Lung (tissue), 16 donors: ENCODE measurements around the gene FABP2. TPM values are rescaled to one million over a fixed set of nuclear protein-coding genes. Genes with fewer than 3 reads are reported as not detected.
A peak's percentile ranks its signal among the peaks of the same experiment; 100 is the strongest.
"Not testable (repeated sequence)": the region's sequence is repeated elsewhere in the genome, so short reads cannot be mapped to it uniquely, and the experiment has no call there.

Experiments
- ATAC-seq: fragments of 200-7000 bp; cut with Tn5 transposase; one replicate; pipeline ENCODE4 v1.9.1; 2020; ENCODE audit warnings: moderate number of reproducible peaks; ENCODE audit not compliant: insufficient read depth, low FRiP score
- DNase-seq, 3 donors: peaks; one replicate each; pipeline ENCODE4 v3.0.0-alpha.2; 2013 to 2017
- H3K27ac ChIP-seq, 2 donors: one replicate each; pipeline ENCODE4 v1.5.1; 2013; ENCODE audit warnings: mild to moderate bottlenecking in 2 of 2, moderate library complexity in 2 of 2, control low read depth in 1 of 2, inconsistent platforms in 1 of 2, low read depth in 1 of 2, low read length in 1 of 2
- H3K27me3 ChIP-seq, 3 donors: one replicate each; pipeline ENCODE4 v1.5.1; 2013; ENCODE audit warnings: low read length in 2 of 3; ENCODE audit not compliant: control insufficient read depth in 3 of 3, insufficient read depth in 3 of 3
- H3K36me3 ChIP-seq, 4 donors: one replicate each; pipeline ENCODE4 v1.5.1; 2013; ENCODE audit warnings: low read length in 4 of 4, mild to moderate bottlenecking in 1 of 4, moderate library complexity in 1 of 4; ENCODE audit not compliant: control insufficient read depth in 4 of 4, insufficient read depth in 4 of 4
- H3K4me1 ChIP-seq, 5 donors: one replicate each; pipeline ENCODE4 v1.5.1; 2013; ENCODE audit warnings: low read length in 5 of 5, mild to moderate bottlenecking in 2 of 5, moderate library complexity in 1 of 5; ENCODE audit not compliant: control insufficient read depth in 5 of 5, insufficient read depth in 5 of 5
- H3K4me3 ChIP-seq: one replicate; pipeline ENCODE4 v1.5.1; 2013; ENCODE audit warnings: mild to moderate bottlenecking, control low read depth, moderate library complexity
- H3K9ac ChIP-seq, 2 donors: one replicate each; pipeline ENCODE4 v1.5.1; 2013; ENCODE audit warnings: low read length in 2 of 2, control low read depth in 1 of 2; ENCODE audit not compliant: insufficient read depth in 1 of 2
- H3K9me3 ChIP-seq, 4 donors: one replicate each; pipeline ENCODE4 v1.5.1; 2013; ENCODE audit warnings: low read length in 3 of 4, mild to moderate bottlenecking in 1 of 4, moderate library complexity in 1 of 4; ENCODE audit not compliant: control insufficient read depth in 4 of 4, insufficient read depth in 3 of 4
- CTCF ChIP-seq: IDR thresholded peaks from 2 replicates; pipeline ENCODE4 v1.5.1; 2012; ENCODE audit warnings: mild to moderate bottlenecking; ENCODE audit errors: control extremely low read depth, extremely low read depth
- WGBS, 2 donors: extraction: QIAGEN DNeasy Blood & Tissue Kit; methylation state at CpG; one replicate each; pipeline ENCODE4 v1.1.7; 2013; 5-methylcytosine and 5-hydroxymethylcytosine counted together
- long read RNA-seq, 5 donors: transcript quantifications; one replicate each; lab custom pipeline, GENCODE V29; 2026
- polyA plus RNA-seq, 2 donors: library from polyadenylated mRNA; stranded (reverse); fragments of 200-250 nt; gene quantifications; one replicate each; pipeline ENCODE4 v1.2.1, GENCODE V29; 2013
- total RNA-seq, 2 donors: library from RNA; depleted of rRNA in 1 of 2; stranded (reverse); fragments of >200 nt in 1 of 2; gene quantifications; one replicate each; pipeline ENCODE4 v1.2.1, GENCODE V29; 2014 to 2021
- donor health status: control.
- donor health status: control.
- donor health status: Bipolar disorder and iron deficiency.
- donor health status: healthy.
- donor health status: DM: yes; HTN: yes; CAD: no.

The FABP2 gene
- not detected for total RNA-seq
- not detected for polyA plus RNA-seq
- long read RNA-seq, donor 1: 0 reads
- long read RNA-seq, donor 2: 0 reads
- long read RNA-seq, donor 3: 0 reads
- long read RNA-seq, donor 4: 0 reads
- long read RNA-seq, donor 5: 0 reads

DNA sequence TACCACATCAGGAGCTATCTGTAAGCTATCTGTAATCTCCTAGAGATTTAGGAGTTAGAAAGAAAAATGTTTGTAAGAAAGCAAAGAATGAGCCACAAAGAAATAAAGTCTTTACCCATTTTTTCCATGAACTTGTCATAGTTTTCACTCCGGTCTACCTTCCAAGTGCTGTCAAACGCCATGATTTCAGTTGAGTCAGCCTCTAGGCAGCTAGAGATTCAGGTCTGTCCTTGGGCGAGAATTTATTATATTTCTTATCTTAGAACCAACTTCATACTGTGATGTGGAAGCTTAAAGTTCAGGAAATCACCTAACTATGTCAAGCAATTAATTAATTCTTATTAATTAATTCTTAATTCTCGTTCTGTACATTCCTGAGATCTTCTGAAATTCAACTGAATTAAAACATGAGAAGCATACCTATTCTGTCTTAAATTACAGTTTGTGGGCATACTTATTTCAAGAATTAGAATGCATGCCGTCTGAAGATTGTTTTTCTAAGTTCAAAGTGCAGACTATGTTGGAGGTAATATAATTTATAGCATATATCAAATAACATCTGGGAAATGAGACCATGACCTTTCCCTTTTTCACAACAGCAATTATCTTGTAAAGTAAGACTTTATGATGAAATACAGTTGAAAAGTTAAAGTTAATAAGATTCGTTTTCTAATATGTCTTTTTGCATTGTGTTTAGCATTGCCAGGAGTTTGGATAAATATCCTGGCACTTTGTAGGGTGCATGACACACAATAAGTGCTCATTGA is at the start of gene FABP2:
Gene FABP2, minus strand, starts transcription at position 218 of the 767 bp plus-strand sequence. Its CDS starts 36 bp downstream, at position 182.
- no peak for ATAC-seq
- H3K27me3 ChIP-seq: no peaks in the 10 kb centered on the region
- no peak within 1 kb of the TSS for H3K9ac ChIP-seq
- WGBS, 2 donors: 88% methylated on average over 6 of the region's 6 CpGs
- H3K27ac ChIP-seq: no peak within 1 kb of the TSS
- no peak for TF ChIP-seq CTCF
- no peak for DNase-seq
- H3K4me3 ChIP-seq: no peak within 1 kb of the TSS
- no peaks in the 10 kb centered on the region for H3K36me3 ChIP-seq
- H3K4me1 ChIP-seq: no peaks in the 10 kb centered on the region
- no peaks in the 10 kb centered on the region for H3K9me3 ChIP-seq

DNA sequence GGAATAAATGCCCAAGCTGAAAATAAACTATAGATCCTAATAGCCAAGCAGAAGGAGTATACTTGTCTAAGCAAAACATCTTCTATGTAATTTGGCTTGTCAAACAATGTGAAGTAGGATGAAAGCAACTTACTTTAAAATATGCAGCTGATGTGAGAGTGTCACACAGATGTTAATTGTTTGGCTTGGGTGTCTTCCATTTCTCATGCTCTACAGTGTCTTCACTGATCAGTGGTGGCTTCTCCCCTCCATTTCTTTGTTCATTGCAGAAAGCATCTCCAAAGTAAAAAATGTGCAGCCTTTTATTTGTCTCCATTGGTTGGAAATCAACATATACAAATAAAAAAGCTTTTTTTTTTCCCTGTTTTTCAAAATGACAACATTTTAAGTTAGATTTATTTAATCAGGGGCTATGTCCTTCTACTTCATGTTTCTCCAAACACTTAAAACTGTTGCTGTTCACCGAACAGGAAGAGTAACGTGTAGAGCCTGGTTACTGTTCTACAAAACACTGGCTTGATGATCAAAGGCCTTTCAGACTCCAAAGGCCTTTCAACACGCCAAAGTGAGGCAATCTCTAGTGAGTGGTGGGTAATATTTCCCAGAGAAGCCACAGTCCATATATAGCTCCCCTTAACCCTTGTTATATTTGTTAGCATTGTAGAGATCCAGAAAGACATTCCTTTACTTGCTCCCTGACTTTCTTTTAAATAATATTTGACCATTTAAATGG is 49.2 kb upstream of the FABP2 start:
- H3K4me1 ChIP-seq, ATAC-seq, DNase-seq, H3K27ac ChIP-seq, H3K9ac ChIP-seq, H3K4me3 ChIP-seq, H3K36me3 ChIP-seq, H3K27me3 ChIP-seq, H3K9me3 ChIP-seq: not testable (repeated sequence)
- 12 to 26% methylated on average over 3 of the region's 3 CpGs for WGBS, 2 donors

GRCh38 chr4:119370392-119370791 is 48.5 kb upstream of the FABP2 start:
- H3K9ac ChIP-seq: not testable (repeated sequence)
- DNase-seq: peak in 1 of 3 donors; percentile 29
- WGBS, 2 donors: 8 to 19% methylated on average over 5 of the region's 5 CpGs

DNA sequence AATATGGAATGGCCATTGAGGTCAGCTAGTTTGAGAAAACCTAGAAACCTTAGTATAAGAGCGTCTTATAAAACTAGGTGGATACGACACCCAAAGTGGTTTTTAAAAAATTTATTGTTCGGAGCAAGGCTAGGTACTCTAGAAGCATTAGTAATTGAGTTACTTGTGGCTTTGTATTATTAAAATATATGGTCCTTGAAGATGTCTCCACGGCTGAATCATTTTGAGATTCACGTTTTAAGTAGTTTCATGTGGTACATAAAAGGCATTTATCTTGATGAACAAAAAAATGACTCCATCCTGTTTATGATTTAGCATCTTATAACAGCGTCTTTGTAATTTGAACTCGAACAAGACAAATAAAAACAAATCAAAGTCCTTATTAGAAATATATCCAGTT is 44.9 kb upstream of the FABP2 start:
- not testable (repeated sequence) for H3K9me3 ChIP-seq, ATAC-seq, H3K4me3 ChIP-seq, H3K9ac ChIP-seq, H3K27ac ChIP-seq, DNase-seq, H3K27me3 ChIP-seq, H3K36me3 ChIP-seq, H3K4me1 ChIP-seq
- 57 to 74% methylated on average over 7 of the region's 7 CpGs for WGBS, 2 donors

More at GRCh38 chr4:119370392-119370791, 48.5 kb upstream of the FABP2 start:
- H3K27ac ChIP-seq, H3K36me3 ChIP-seq, H3K27me3 ChIP-seq, H3K4me3 ChIP-seq, H3K9me3 ChIP-seq, H3K4me1 ChIP-seq: not testable (repeated sequence)
- peak; percentile 79 for ATAC-seq

- not testable (repeated sequence) for H3K27me3 ChIP-seq, ATAC-seq, DNase-seq, H3K36me3 ChIP-seq, H3K4me3 ChIP-seq, H3K27ac ChIP-seq, H3K4me1 ChIP-seq, H3K9ac ChIP-seq, H3K9me3 ChIP-seq
- WGBS, 2 donors: 88 to 92% methylated on average over 1 of the region's 1 CpG
Observed at GRCh38 chr4:119364203-119364602, 42.3 kb upstream of the FABP2 start.

GRCh38 chr4:119363372-119363771 is 41.4 kb upstream of the FABP2 start:
- H3K4me3 ChIP-seq, H3K27me3 ChIP-seq, H3K9ac ChIP-seq, H3K27ac ChIP-seq, H3K36me3 ChIP-seq, ATAC-seq, DNase-seq, H3K4me1 ChIP-seq, H3K9me3 ChIP-seq: not testable (repeated sequence)
- 69% methylated on average over 6 of the region's 6 CpGs for WGBS, 2 donors

- ATAC-seq: not testable (repeated sequence)
- WGBS, 2 donors: 91 to 93% methylated on average over 3 of the region's 3 CpGs
Observed at GRCh38 chr4:119362413-119362812, 40.5 kb upstream of the FABP2 start.

More at GRCh38 chr4:119362413-119362812, 40.5 kb upstream of the FABP2 start:
- not testable (repeated sequence) for H3K27ac ChIP-seq, H3K9ac ChIP-seq, H3K9me3 ChIP-seq, H3K36me3 ChIP-seq, H3K4me1 ChIP-seq, H3K27me3 ChIP-seq, DNase-seq, H3K4me3 ChIP-seq
